DOHH2 (cell line): ENCODE measurements around the gene COL5A2.

Experiments
- CTCF ChIP-seq: fragments of 200-600 bp; sonication (generic); IDR thresholded peaks from one replicate; pipeline ENCODE4 v1.5.1; 2014; ENCODE audit warnings: antibody characterized with exemption, mild to moderate bottlenecking, low read depth, low read length; ENCODE audit not compliant: poor library complexity, severe bottlenecking
- EZH2phosphoT487 ChIP-seq: fragments of 200-600 bp; sonication (generic); IDR thresholded peaks from 2 replicates; pipeline ENCODE4 v1.6.1; 2017; ENCODE audit warnings: borderline replicate concordance, mild to moderate bottlenecking, antibody characterized with exemption, low read length, moderate library complexity, mixed read lengths

- TF ChIP-seq CTCF = no peak
- no peak for TF ChIP-seq EZH2phosphoT487
Measured at GRCh38 chr2:189037518-189037917, 142.0 kb downstream of the COL5A2 start.
